GM21737 (cell line): ENCODE data around the gene ZNF576.
"Not testable (repeated sequence)": the region's sequence is repeated elsewhere in the genome, so short reads cannot be mapped to it uniquely, and the experiment has no call there.

Experiments
- ATAC-seq: cut with Tn5 transposase; IDR thresholded peaks from one replicate; pipeline ENCODE4 v1.9.1; 2021; ENCODE audit warnings: mild to moderate bottlenecking, moderate library complexity; ENCODE audit not compliant: unreplicated experiment

ZNF576 gene

DNA sequence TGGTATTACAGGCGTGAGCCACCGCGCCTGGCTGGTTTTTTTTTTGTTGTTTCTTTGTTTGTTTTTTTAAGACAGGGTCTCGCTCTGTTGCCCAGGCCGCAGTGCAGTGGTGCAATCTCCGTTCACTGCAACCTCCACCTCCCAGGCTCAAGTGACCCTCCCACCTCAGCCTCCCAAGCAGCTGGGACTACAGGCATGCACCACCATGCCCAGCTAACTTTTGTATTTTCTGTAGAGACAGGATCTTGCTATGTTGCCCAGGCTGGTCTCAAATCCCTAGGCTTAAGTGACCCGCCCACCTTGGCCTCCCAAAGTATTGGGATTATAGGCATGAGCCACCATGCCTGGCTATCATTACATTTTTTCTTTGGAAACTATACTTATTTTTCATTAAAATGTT is 53.9 kb downstream of the ZNF576 start:
- not testable (repeated sequence) for ATAC-seq
